Effector memory CD8-positive, alpha-beta T cell (primary cell): ENCODE measurements around the gene SYTL3.
"Not testable (repeated sequence)": the region's sequence is repeated elsewhere in the genome, so short reads cannot be mapped to it uniquely, and the experiment has no call there.

Source experiments
- ATAC-seq: fragments of 150-1000 bp; cut with Tn5 transposase; replicated peaks from 2 replicates; pipeline ENCODE4 v1.10.0; 2021; ENCODE audit warnings: mild to moderate bottlenecking, moderate library complexity
- DNase-seq, 3 experiments: peaks; one replicate each; pipeline ENCODE4 v3.0.0; 2021
- H3K27ac Mint-ChIP-seq, 2 donors: one replicate each; pipeline ENCODE4 v1.8.0; 2022; ENCODE audit warnings: mild to moderate bottlenecking in 2 of 2, mixed read lengths in 2 of 2, moderate library complexity in 2 of 2
- H3K27me3 Mint-ChIP-seq, 2 donors: one replicate each; pipeline ENCODE4 v1.8.0; 2022; ENCODE audit warnings: mixed read lengths in 2 of 2
- H3K36me3 Mint-ChIP-seq: one replicate; pipeline ENCODE4 v1.8.0; 2022; ENCODE audit warnings: mild to moderate bottlenecking, moderate library complexity, mixed read lengths; ENCODE audit not compliant: insufficient read depth
- H3K4me1 Mint-ChIP-seq, 2 donors: one replicate each; pipeline ENCODE4 v1.8.0; 2022; ENCODE audit warnings: low read depth in 2 of 2, mixed read lengths in 2 of 2
- H3K4me3 Mint-ChIP-seq, 2 donors: one replicate each; pipeline ENCODE4 v1.8.0; 2022; ENCODE audit warnings: mild to moderate bottlenecking in 2 of 2, mixed read lengths in 2 of 2, moderate library complexity in 2 of 2
- H3K9me3 Mint-ChIP-seq, 2 donors: one replicate each; pipeline ENCODE4 v1.8.0; 2022; ENCODE audit warnings: mixed read lengths in 2 of 2

Gene SYTL3

DNA sequence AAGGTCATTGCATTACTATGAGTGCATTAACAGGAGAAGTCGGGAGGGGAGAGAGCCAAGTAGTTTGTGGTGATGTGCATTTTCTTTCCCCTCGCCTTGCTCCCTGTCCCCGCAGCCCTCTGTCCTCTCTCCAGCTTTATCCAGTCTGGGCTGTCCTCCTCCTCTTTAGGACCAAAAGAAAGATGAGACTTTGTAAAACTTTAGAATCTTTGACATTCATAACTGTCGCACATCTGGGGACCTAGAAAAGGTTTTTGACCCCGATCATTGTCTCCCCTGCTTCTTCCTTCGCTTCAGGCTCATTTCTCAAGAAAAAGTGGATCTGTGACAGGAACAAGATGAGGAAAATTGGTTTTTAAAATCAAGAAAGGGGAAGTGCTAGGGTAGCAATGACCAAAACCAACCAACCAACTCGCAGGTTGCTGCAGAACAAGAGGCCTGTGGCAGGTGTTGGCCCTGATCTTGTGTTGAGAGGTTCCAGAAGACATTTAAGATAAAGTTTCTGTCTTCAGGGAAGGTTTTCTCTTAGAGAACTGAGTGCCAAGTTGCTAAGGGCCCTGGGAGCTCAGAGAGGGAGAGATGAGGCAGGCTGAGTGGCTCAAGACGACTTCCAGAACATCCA, 17.6 kb downstream of the SYTL3 start:
- H3K9me3 Mint-ChIP-seq: no peaks in the 10 kb centered on the region
- H3K36me3 Mint-ChIP-seq: peaks cover 83% of the 10 kb centered on the region
- DNase-seq: no peak
- ATAC-seq: no peak
- peak overlapping the region; percentile 67 to 77 for H3K27ac Mint-ChIP-seq
- peaks cover 7 to 11% of the 10 kb centered on the region in 2 donors for H3K4me1 Mint-ChIP-seq
- H3K27me3 Mint-ChIP-seq: no peaks in the 10 kb centered on the region
- no peak overlapping the region for H3K4me3 Mint-ChIP-seq

DNA sequence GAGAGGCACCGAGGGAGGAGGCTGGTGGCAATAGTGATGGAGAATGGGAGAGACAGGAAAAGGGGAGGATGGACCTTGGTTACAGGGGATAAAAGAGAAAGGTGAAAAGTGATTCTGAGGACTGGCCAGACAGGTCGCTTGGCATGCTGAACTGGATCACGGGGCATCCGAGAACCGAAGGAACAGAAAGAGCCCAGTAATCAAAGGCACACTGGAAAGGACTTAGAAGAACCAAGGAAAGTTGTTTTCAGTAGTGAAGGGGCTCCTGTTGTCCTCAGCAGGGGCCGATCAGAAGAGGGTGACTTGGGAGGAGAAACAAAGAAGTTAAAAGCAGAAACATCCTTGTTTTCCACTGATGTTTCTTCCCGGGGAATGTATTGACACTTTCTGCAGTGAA, 18.9 kb downstream of the SYTL3 start:
- Mint-ChIP-seq H3K27ac (peak overlapping the region in 1 of 2 donors; percentile 9), H3K4me3 (no peak overlapping the region), H3K9me3 (no peaks in the 10 kb centered on the region), H3K4me1 (peaks cover 7 to 11% of the 10 kb centered on the region in 2 donors), H3K27me3 (no peaks in the 10 kb centered on the region), H3K36me3 (peaks cover 80% of the 10 kb centered on the region)
- DNase-seq (no peak), ATAC-seq (no peak)

GRCh38 chr6:158669145-158670035, 19.5 kb downstream of the SYTL3 start:
- peaks cover 80% of the 10 kb centered on the region for H3K36me3 Mint-ChIP-seq
- no peak overlapping the region for H3K27ac Mint-ChIP-seq
- ATAC-seq: no peak
- H3K9me3 Mint-ChIP-seq: no peaks in the 10 kb centered on the region
- H3K27me3 Mint-ChIP-seq: no peaks in the 10 kb centered on the region
- DNase-seq: no peak
- H3K4me1 Mint-ChIP-seq: peaks cover 10 to 17% of the 10 kb centered on the region in 2 donors
- H3K4me3 Mint-ChIP-seq: no peak overlapping the region

DNA sequence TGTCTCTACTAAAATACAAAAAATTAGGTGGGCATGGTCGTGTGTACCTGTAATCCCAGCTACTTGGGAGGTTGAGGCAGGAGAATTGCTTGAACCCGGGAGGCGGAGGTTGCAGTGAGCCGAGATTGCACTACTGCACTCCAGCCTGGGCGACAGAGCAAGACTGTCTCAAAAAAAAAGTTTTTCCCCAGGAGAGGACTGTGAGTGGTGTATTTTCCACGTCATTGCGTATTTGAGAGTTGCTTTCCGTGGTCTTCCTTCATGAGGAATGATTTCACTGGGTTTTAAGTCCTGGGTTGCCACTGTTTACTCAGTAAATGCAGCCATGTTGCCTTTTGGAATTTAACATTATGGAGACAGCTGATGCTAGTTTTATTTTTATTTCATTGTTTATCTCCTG, 22.3 kb downstream of the SYTL3 start:
- ATAC-seq, H3K27ac Mint-ChIP-seq, DNase-seq, H3K9me3 Mint-ChIP-seq, H3K27me3 Mint-ChIP-seq, H3K4me3 Mint-ChIP-seq: not testable (repeated sequence)
- Mint-ChIP-seq H3K36me3 (peaks cover 69% of the 10 kb centered on the region), H3K4me1 (peaks cover 10 to 22% of the 10 kb centered on the region in 2 donors)

GRCh38 chr6:158672726-158673125, 22.9 kb downstream of the SYTL3 start:
- no peak overlapping the region for H3K27ac Mint-ChIP-seq
- DNase-seq: no peak
- H3K9me3 Mint-ChIP-seq: no peaks in the 10 kb centered on the region
- H3K36me3 Mint-ChIP-seq: peaks cover 69% of the 10 kb centered on the region
- H3K27me3 Mint-ChIP-seq: no peaks in the 10 kb centered on the region
- no peak for ATAC-seq
- H3K4me1 Mint-ChIP-seq: peaks cover 10 to 22% of the 10 kb centered on the region in 2 donors
- H3K4me3 Mint-ChIP-seq: no peak overlapping the region

DNA sequence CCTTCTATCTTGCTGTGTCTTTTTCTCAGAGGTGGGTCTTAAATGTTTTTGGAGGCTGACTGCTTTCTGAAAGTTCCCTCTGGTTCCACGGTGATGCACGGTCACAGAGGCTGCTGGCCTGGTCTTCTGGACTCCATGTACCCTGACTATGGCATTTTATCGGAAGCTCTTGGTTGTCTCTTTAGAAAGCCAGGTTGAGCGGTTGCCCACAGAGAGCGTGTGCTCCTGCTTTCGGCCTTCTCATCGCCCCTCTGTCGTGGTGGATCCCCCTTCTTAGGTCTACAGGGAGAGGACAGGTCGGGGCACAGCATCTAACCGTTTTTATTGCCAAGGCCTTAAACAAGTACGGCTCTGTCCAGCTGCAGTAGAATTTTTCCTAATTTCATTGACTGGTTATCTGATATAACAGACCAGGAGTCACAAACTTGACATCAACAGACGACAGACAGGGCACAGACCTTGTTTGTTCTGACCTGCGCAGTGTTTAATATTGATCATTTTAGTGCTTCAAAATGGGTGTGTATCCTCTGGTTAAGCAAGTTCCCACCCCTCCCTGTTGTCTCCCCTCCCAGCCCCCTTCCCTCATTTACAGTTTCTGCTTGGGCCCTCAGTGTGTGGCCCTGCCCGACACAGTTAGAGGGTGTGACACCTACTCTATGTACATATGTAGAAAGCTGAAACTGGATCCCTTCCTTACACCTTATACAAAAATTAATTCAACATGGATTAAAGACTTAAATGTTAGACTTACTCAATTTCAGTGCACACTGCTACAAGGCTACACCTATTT, 24.7 kb downstream of the SYTL3 start:
- Mint-ChIP-seq H3K4me3 (no peak overlapping the region), H3K4me1 (peaks cover 10 to 25% of the 10 kb centered on the region in 2 donors), H3K27ac (peak overlapping the region in 1 of 2 donors; percentile 53), H3K9me3 (no peaks in the 10 kb centered on the region), H3K36me3 (peaks cover 63% of the 10 kb centered on the region), H3K27me3 (no peaks in the 10 kb centered on the region)
- no peak for ATAC-seq
- DNase-seq: no peak

DNA sequence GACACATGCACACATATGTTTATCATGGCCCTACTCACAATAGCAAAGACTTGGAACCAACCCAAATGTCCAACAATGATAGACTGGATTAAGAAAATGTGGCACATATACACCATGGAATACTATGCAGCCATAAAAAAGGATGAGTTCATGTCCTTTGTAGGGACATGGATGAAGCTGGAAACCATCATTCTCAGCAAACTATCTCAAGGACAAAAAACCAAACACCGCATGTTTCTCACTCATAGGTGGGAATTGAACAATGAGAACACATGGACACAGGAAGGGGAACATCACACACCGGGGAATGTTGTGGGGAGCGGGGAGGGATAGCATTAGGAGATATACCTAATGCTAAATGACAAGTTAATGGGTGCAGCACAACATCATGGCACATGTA, 27.2 kb downstream of the SYTL3 start:
- ATAC-seq, DNase-seq, H3K27me3 Mint-ChIP-seq, H3K27ac Mint-ChIP-seq, H3K4me3 Mint-ChIP-seq, H3K9me3 Mint-ChIP-seq: not testable (repeated sequence)
- peaks cover 63% of the 10 kb centered on the region for H3K36me3 Mint-ChIP-seq
- peaks cover 13 to 30% of the 10 kb centered on the region in 2 donors for H3K4me1 Mint-ChIP-seq

- DNase-seq: no peak
- H3K36me3 Mint-ChIP-seq: peaks cover 67% of the 10 kb centered on the region
- ATAC-seq: no peak
- H3K27ac Mint-ChIP-seq: peak overlapping the region in 1 of 2 donors; percentile 65
- no peaks in the 10 kb centered on the region for H3K9me3 Mint-ChIP-seq
- H3K4me3 Mint-ChIP-seq: no peak overlapping the region
- H3K4me1 Mint-ChIP-seq: peaks cover 13 to 30% of the 10 kb centered on the region in 2 donors
- no peaks in the 10 kb centered on the region for H3K27me3 Mint-ChIP-seq
Observed at GRCh38 chr6:158677906-158678578, 28.2 kb downstream of the SYTL3 start.

DNA sequence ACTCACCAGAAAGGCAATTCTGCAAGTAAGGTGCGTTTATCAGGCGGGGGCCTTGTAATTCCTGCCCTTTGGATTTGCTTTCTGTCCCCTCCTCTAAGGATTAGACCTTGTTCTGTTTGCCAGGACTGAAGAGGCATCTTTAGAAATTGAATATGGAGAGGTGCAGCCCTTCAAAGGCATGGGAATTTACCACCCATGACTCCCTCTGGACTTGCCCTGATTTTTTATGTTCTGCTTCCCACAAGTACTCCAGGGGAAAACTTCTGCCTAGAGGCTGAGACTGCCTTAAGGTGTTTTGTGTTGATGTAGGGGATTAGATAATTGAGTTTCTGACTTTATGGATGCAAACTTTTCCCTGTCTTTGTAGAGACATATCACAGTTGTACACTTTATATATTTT, 30.2 kb downstream of the SYTL3 start:
- Mint-ChIP-seq H3K36me3 (peaks cover 65% of the 10 kb centered on the region), H3K27me3 (no peaks in the 10 kb centered on the region), H3K4me1 (peaks cover 20 to 33% of the 10 kb centered on the region in 2 donors), H3K27ac (peak overlapping the region; percentile 71 to 74), H3K4me3 (no peak overlapping the region), H3K9me3 (no peaks in the 10 kb centered on the region)
- DNase-seq (no peak), ATAC-seq (no peak)

- Mint-ChIP-seq H3K9me3 (no peaks in the 10 kb centered on the region), H3K27ac (peak overlapping the region; percentile 71 to 74), H3K4me1 (peaks cover 20 to 30% of the 10 kb centered on the region in 2 donors), H3K36me3 (peaks cover 66% of the 10 kb centered on the region), H3K4me3 (no peak overlapping the region), H3K27me3 (no peaks in the 10 kb centered on the region)
- DNase-seq: no peak
- no peak for ATAC-seq
Observed at GRCh38 chr6:158680481-158680880, 30.6 kb downstream of the SYTL3 start.

DNA sequence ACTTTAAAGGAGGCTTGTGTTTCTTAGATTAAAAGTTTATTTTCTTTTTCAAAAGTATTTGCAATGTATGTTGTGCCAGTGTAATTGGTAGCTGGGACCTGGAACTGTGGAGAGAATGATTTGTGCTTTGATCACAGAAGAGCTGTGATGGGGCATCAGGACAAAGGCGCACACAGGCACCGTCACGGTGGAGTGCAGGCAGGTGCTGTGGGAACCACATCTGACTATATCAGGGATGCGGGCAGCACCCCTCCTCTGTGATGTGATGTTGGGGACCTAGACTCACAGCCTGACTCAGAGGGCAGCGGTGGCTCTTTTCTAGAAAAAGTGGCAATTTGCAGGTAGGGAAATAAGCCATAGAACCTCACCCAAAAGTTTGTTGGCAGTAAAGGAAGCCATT, 34.5 kb downstream of the SYTL3 start:
- H3K36me3 Mint-ChIP-seq: peaks cover 71% of the 10 kb centered on the region
- H3K9me3 Mint-ChIP-seq: no peaks in the 10 kb centered on the region
- H3K4me1 Mint-ChIP-seq: peaks cover 37 to 51% of the 10 kb centered on the region in 2 donors
- DNase-seq (no peak), ATAC-seq (no peak)
- H3K27ac Mint-ChIP-seq: peak overlapping the region; percentile 97
- H3K27me3 Mint-ChIP-seq: no peaks in the 10 kb centered on the region
- H3K4me3 Mint-ChIP-seq: no peak overlapping the region

DNA sequence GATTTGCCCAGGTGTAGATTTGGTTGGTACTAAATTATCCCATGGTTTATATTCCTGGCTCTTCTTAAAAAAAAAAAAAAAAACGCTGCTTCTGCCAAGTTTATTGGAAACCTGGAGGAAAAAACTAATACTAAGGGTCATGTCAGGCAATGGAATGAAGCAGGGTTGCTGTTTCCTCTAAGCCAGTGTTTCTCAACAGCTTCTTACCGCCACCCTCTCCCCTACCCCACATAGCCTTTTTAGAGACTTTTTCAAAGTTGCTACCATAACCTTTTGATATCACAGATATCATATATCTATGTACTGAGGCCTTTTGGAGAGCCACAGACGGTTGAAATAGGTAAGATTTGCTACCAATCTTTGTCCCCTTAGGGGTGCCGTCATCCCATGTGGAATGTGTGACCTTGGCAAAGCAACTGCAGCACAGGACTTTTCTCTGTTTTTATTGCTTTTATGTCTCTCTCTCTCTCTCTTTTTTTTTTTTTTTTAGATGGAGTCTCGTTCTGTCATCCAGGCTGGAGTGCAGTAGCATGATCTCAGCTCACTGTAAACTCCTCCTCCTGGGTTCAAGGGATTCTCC, 35.0 kb downstream of the SYTL3 start:
- H3K4me3 Mint-ChIP-seq: no peak overlapping the region
- H3K4me1 Mint-ChIP-seq: peaks cover 34 to 48% of the 10 kb centered on the region in 2 donors
- peaks cover 76% of the 10 kb centered on the region for H3K36me3 Mint-ChIP-seq
- DNase-seq (no peak), ATAC-seq (no peak)
- H3K9me3 Mint-ChIP-seq: no peaks in the 10 kb centered on the region
- peak overlapping the region; percentile 97 for H3K27ac Mint-ChIP-seq
- H3K27me3 Mint-ChIP-seq: no peaks in the 10 kb centered on the region

DNA sequence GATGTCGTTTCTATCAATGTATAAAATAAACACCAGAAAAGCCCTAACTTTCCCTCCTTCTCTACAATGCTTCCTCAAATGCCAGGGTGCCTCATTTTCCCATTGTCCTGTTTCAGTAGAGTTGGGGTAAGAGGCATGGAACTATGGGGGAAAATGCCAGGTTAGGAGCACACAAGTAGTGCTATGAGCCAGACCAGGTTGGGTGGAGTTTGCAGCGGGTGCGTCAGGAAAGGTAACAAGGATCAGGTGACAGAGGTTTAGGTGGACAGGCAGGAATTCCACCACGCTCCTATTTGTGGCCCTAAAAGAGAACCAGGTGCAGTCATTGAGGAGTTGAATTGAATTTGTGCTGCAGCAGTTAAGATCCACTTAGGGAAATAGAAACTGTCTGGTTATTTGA, 36.5 kb downstream of the SYTL3 start:
- Mint-ChIP-seq H3K27me3 (no peaks in the 10 kb centered on the region), H3K9me3 (no peaks in the 10 kb centered on the region), H3K4me3 (peak overlapping the region; percentile 62 to 79), H3K4me1 (peaks cover 34 to 50% of the 10 kb centered on the region in 2 donors), H3K27ac (peak overlapping the region; percentile 97), H3K36me3 (peaks cover 67% of the 10 kb centered on the region)
- ATAC-seq (no peak), DNase-seq (no peak)
